Endometrial microvascular endothelial cells (primary cell): Measurements from ENCODE around the gene NAP1L1. TPM values are rescaled to one million over a fixed set of nuclear protein-coding genes. Genes with fewer than 3 reads are reported as not detected.

ENCODE experiments used
- in situ Hi-C: cut with HindIII; loops from 2 replicates; pipeline ENCODE4 v1.10.0; 2017; ENCODE audit warnings: low sequenced_read_pairs, low pct_unique_long_range_greater_than_20kb; ENCODE audit errors: inconsistent ontology term
- total RNA-seq: library from RNA; depleted of rRNA; stranded (reverse); fragments of >200 nt; gene quantifications from one replicate; pipeline ENCODE4 v1.2.3, GENCODE V29; 2015; ENCODE audit errors: inconsistent ontology term

NAP1L1 gene
- total RNA-seq, 1 donor from 2014 or later = 332 TPM

GRCh38 chr12:76028571-76029277 lies 55.8 kb downstream of the NAP1L1 start:
- in situ Hi-C loops = loop anchor here (25.0 kb wide), 2 partner anchors 316 to 466 kb away; no protein-coding TSS in a partner anchor

GRCh38 chr12:76026643-76027063 lies 57.8 kb downstream of the NAP1L1 start:
- in situ Hi-C loops = loop anchor here (25.0 kb wide), 2 partner anchors 314 to 464 kb away; no protein-coding TSS in a partner anchor

GRCh38 chr12:76025601-76026575 lies 58.6 kb downstream of the NAP1L1 start:
- in situ Hi-C loops = loop anchor here (25.0 kb wide), 2 partner anchors 314 to 464 kb away; no protein-coding TSS in a partner anchor

- in situ Hi-C loops = loop anchor here (25.0 kb wide), 2 partner anchors 313 to 463 kb away; no protein-coding TSS in a partner anchor
Measured at GRCh38 chr12:76024942-76025600, 59.4 kb downstream of the NAP1L1 start.

GRCh38 chr12:76024102-76024781 lies 60.2 kb downstream of the NAP1L1 start:
- in situ Hi-C loops = no loop called here

- in situ Hi-C loops = no loop called here
Measured at GRCh38 chr12:76023069-76023690, 61.3 kb downstream of the NAP1L1 start.

GRCh38 chr12:76022506-76022905 lies 62.0 kb downstream of the NAP1L1 start:
- in situ Hi-C loops = no loop called here

GRCh38 chr12:76020731-76021672 lies 63.5 kb downstream of the NAP1L1 start:
- in situ Hi-C loops = no loop called here

- in situ Hi-C loops = no loop called here
Measured at GRCh38 chr12:76020281-76020680, 64.2 kb downstream of the NAP1L1 start.

GRCh38 chr12:76018672-76019071 lies 65.8 kb downstream of the NAP1L1 start:
- in situ Hi-C loops = no loop called here

GRCh38 chr12:76018111-76018510 lies 66.4 kb downstream of the NAP1L1 start:
- in situ Hi-C loops = no loop called here

- in situ Hi-C loops = no loop called here
Measured at GRCh38 chr12:76014007-76014406, 70.5 kb downstream of the NAP1L1 start.

- in situ Hi-C loops = no loop called here
Measured at GRCh38 chr12:76013603-76014002, 70.9 kb downstream of the NAP1L1 start.

GRCh38 chr12:76012644-76013043 lies 71.8 kb downstream of the NAP1L1 start:
- in situ Hi-C loops = no loop called here

- in situ Hi-C loops = no loop called here
Measured at GRCh38 chr12:76010732-76011458, 73.6 kb downstream of the NAP1L1 start.

GRCh38 chr12:76008428-76008827 lies 76.1 kb downstream of the NAP1L1 start:
- in situ Hi-C loops = no loop called here
